Liver (tissue), 9 donors: ENCODE measurements around the gene JMJD7. TPM values are rescaled to one million over a fixed set of nuclear protein-coding genes. Genes with fewer than 3 reads are reported as not detected.

Experiments used
- DNase-seq: peaks from one replicate; pipeline ENCODE4 v3.0.0-alpha.2; 2017; ENCODE audit warnings: low spot score
- H3K27ac ChIP-seq, 2 donors: one replicate each; pipeline ENCODE4 v1.7.0; 2013; ENCODE audit warnings: inconsistent platforms in 2 of 2, low read length in 2 of 2, control low read depth in 1 of 2, low read depth in 1 of 2, mild to moderate bottlenecking in 1 of 2
- H3K27me3 ChIP-seq, 4 donors: one replicate each; pipeline versions ENCODE4 v1.6.1 to v1.7.0; 2013; ENCODE audit warnings: low read length in 3 of 4, inconsistent platforms in 1 of 4, mild to moderate bottlenecking in 1 of 4, moderate library complexity in 1 of 4; ENCODE audit not compliant: control insufficient read depth in 4 of 4, insufficient read depth in 4 of 4
- H3K36me3 ChIP-seq, 4 donors: one replicate each; pipeline versions ENCODE4 v1.6.1 to v1.7.0; 2013; ENCODE audit warnings: low read length in 3 of 4, mild to moderate bottlenecking in 3 of 4, low read depth in 1 of 4, moderate library complexity in 1 of 4; ENCODE audit not compliant: control insufficient read depth in 4 of 4, insufficient read depth in 3 of 4
- H3K4me1 ChIP-seq, 4 donors: one replicate each; pipeline versions ENCODE4 v1.6.1 to v1.7.0; 2013; ENCODE audit warnings: low read length in 3 of 4, mild to moderate bottlenecking in 3 of 4, moderate library complexity in 1 of 4; ENCODE audit not compliant: control insufficient read depth in 4 of 4, insufficient read depth in 4 of 4
- H3K4me3 ChIP-seq, 3 donors: one replicate each; pipeline versions ENCODE4 v1.6.1 to v1.7.0; 2013; ENCODE audit warnings: low read length in 3 of 3, control low read depth in 1 of 3, low read depth in 1 of 3, mild to moderate bottlenecking in 1 of 3
- H3K9ac ChIP-seq, 2 donors: one replicate each; pipeline ENCODE4 v1.7.0; 2013; ENCODE audit warnings: low read length in 2 of 2, mild to moderate bottlenecking in 2 of 2, moderate library complexity in 2 of 2, control low read depth in 1 of 2, low read depth in 1 of 2
- H3K9me3 ChIP-seq, 4 donors: one replicate each; pipeline versions ENCODE4 v1.6.1 to v1.7.0; 2013; ENCODE audit warnings: low read length in 3 of 4; ENCODE audit not compliant: control insufficient read depth in 4 of 4
- CTCF ChIP-seq: fragments of 150-350 bp; IDR thresholded peaks from 2 replicates; pipeline ENCODE4 v1.5.1; 2017; ENCODE audit warnings: improper control_type of control experiment, low read depth, low read length; ENCODE audit not compliant: missing input control
- EGR1 ChIP-seq, 2 donors: IDR thresholded peaks; 2 replicates each; pipeline ENCODE4 v1.6.1; 2016 to 2018; ENCODE audit warnings: antibody characterized with exemption in 2 of 2, low read depth in 2 of 2
- FOXA1 ChIP-seq: IDR thresholded peaks from 2 replicates; pipeline ENCODE4 v1.6.1; 2016; ENCODE audit warnings: antibody characterized with exemption
- FOXA2 ChIP-seq: IDR thresholded peaks from 2 replicates; pipeline ENCODE4 v1.6.1; 2016; ENCODE audit warnings: antibody characterized with exemption
- GABPA ChIP-seq, 2 donors: IDR thresholded peaks in 1 of 2; conservative IDR thresholded peaks in 1 of 2; 2 replicates each; pipeline ENCODE4 v1.6.1; 2016; ENCODE audit warnings: antibody characterized with exemption in 2 of 2, mild to moderate bottlenecking in 1 of 2, moderate library complexity in 1 of 2
- HNF4A ChIP-seq, 2 donors: conservative IDR thresholded peaks; 2 replicates each; pipeline ENCODE4 v1.6.1; 2016; ENCODE audit warnings: antibody characterized with exemption in 2 of 2, mild to moderate bottlenecking in 2 of 2
- HNF4G ChIP-seq: IDR thresholded peaks from 2 replicates; pipeline ENCODE4 v1.6.1; 2016; ENCODE audit warnings: antibody characterized with exemption
- JUND ChIP-seq, 2 donors: IDR thresholded peaks; 2 replicates each; pipeline ENCODE4 v1.6.1; 2016; ENCODE audit warnings: antibody characterized with exemption in 2 of 2
- MAX ChIP-seq: IDR thresholded peaks from 2 replicates; pipeline ENCODE4 v1.6.1; 2016; ENCODE audit warnings: antibody characterized with exemption
- NR2F2 ChIP-seq: IDR thresholded peaks from 2 replicates; pipeline ENCODE4 v1.6.1; 2016; ENCODE audit warnings: antibody characterized with exemption
- RAD21 ChIP-seq, 2 donors: IDR thresholded peaks; 2 replicates each; pipeline ENCODE4 v1.6.1; 2016; ENCODE audit warnings: antibody characterized with exemption in 2 of 2, mild to moderate bottlenecking in 2 of 2
- REST ChIP-seq: IDR thresholded peaks from 2 replicates; pipeline ENCODE4 v1.6.1; 2016; ENCODE audit warnings: antibody characterized with exemption, mild to moderate bottlenecking
- RXRA ChIP-seq, 2 donors: IDR thresholded peaks; 2 replicates each; pipeline ENCODE4 v1.6.1; 2017 to 2018; ENCODE audit warnings: antibody characterized with exemption in 2 of 2, mild to moderate bottlenecking in 1 of 2
- SP1 ChIP-seq: IDR thresholded peaks from 2 replicates; pipeline ENCODE4 v1.6.1; 2018; ENCODE audit warnings: antibody characterized with exemption, mild to moderate bottlenecking
- TAF1 ChIP-seq: conservative IDR thresholded peaks from 2 replicates; pipeline ENCODE4 v1.6.1; 2016; ENCODE audit warnings: antibody characterized with exemption, mild to moderate bottlenecking
- YY1 ChIP-seq: IDR thresholded peaks from 2 replicates; pipeline ENCODE4 v1.6.1; 2016; ENCODE audit warnings: antibody characterized with exemption, mild to moderate bottlenecking
- ZBTB33 ChIP-seq: IDR thresholded peaks from 2 replicates; pipeline ENCODE4 v1.6.1; 2016; ENCODE audit warnings: antibody characterized with exemption
- WGBS: extraction: QIAGEN DNeasy Blood & Tissue Kit; methylation state at CpG from one replicate; pipeline ENCODE4 v1.1.7; 2013; 5-methylcytosine and 5-hydroxymethylcytosine counted together
- polyA plus RNA-seq, 2 donors: library from polyadenylated mRNA; stranded (reverse) in 1 of 2; unstranded in 1 of 2; fragments of 200-250 nt in 1 of 2; fragments of >200 nt in 1 of 2; fragmentation: Nextera tagmentation in 1 of 2; extraction: Ambion mirVana in 1 of 2; gene quantifications; one replicate each; pipeline versions ENCODE4 v1.2.1 to v1.2.3, GENCODE V29; 2013 to 2015
- total RNA-seq, 2 donors: library from RNA; depleted of rRNA; stranded (reverse); fragments of >200 nt; gene quantifications; one replicate each; pipeline ENCODE4 v1.2.3, GENCODE V29; 2014
- donor health status: healthy.
- donor health status: healthy.
- donor health status: healthy.
- donor health status: healthy.
- donor health status: healthy.

JMJD7 gene
- total and polyA plus RNA-seq, 4 donors: 0.75 to 5.9 (median 5.4) TPM

GRCh38 chr15:41804361-41804760 is 23.5 kb upstream of the JMJD7 start:
- WGBS: 97% methylated on average over 2 of the region's 2 CpGs
- no peaks in the 10 kb centered on the region for H3K4me1 ChIP-seq
- no peaks in the 10 kb centered on the region for H3K27me3 ChIP-seq
- H3K9me3 ChIP-seq: no peaks in the 10 kb centered on the region
- H3K4me3 ChIP-seq: no peak overlapping the region
- no peak overlapping the region for H3K27ac ChIP-seq
- H3K36me3 ChIP-seq: peaks cover 0 to 3% (median 0%) of the 10 kb centered on the region in 4 donors
- no peak for DNase-seq
- H3K9ac ChIP-seq: no peak overlapping the region
- TF ChIP-seq MAX (no peak), NR2F2 (no peak), JUND (IDR thresholded peaks at IDR 0.05) (no peak), ZBTB33 (no peak), YY1 (no peak), SP1 (no peak), GABPA (IDR thresholded peaks at IDR 0.05 in 1 of 2, conservative IDR thresholded peaks at IDR 0.05 in 1 of 2) (no peak), FOXA2 (no peak), REST (no peak), HNF4G (no peak), EGR1 (IDR thresholded peaks at IDR 0.05; ENCODE audit: low read depth in 2 of 2) (no peak), CTCF (no peak), TAF1 (no peak), FOXA1 (no peak), RXRA (IDR thresholded peaks at IDR 0.05) (no peak), RAD21 (IDR thresholded peaks at IDR 0.05) (no peak), HNF4A (conservative IDR thresholded peaks at IDR 0.05) (no peak)
